GM12878 (cell line): ENCODE measurements around the gene NT5C3B. TPM values are rescaled to one million over a fixed set of nuclear protein-coding genes. Genes with fewer than 3 reads are reported as not detected.

Experiments used
- ATAC-seq: fragments of 200-7000 bp; cut with Tn5 transposase; 3 replicates; pipeline ENCODE4 v1.9.1; 2020; ENCODE audit warnings: mild to moderate bottlenecking, moderate library complexity
- BruUV-seq: library from RNA; stranded (reverse); fragments of 400-500 nt; replicated peaks from 2 replicates; lab custom pipeline; 2021; lab: Mats Ljungman, UMichigan
- CTCF ChIA-PET: fragments of 300-600 bp; sonication (Branson Sonifier 250); formaldehyde crosslinking; extraction: SDS; loops from one replicate; lab custom pipeline; 2021; ENCODE audit warnings: inconsistent platforms; lab: Yijun Ruan, JAX
- POLR2A ChIA-PET: fragments of 350-600 bp; formaldehyde crosslinking; extraction: SDS; loops from one replicate; lab custom pipeline; 2021; ENCODE audit warnings: inconsistent platforms; lab: Charles Lee
- RAD21 ChIA-PET: fragments of 300-600 bp; sonication (Branson Sonifier 250); formaldehyde crosslinking; loops from one replicate; lab custom pipeline; 2023; ENCODE audit warnings: antibody characterized with exemption; ENCODE audit not compliant: unreplicated experiment; lab: Charles Lee
- SMC1A ChIA-PET: fragments of 300-600 bp; sonication (Branson Sonifier 250); formaldehyde crosslinking; loops from one replicate; lab custom pipeline; 2023; ENCODE audit not compliant: unreplicated experiment, uncharacterized antibody; lab: Charles Lee
- DNase-seq: peaks from one replicate; pipeline ENCODE4 v3.0.0-alpha.2; 2011; ENCODE audit warnings: low read depth, low spot score
- FAIRE-seq: peaks from 3 replicates; lab custom pipeline; 2011; peaks lifted over from hg19 to GRCh38; lab: Jason Lieb, UNC
- H2AFZ ChIP-seq: 2 replicates; pipeline ENCODE4 v1.6.0; 2011; ENCODE audit warnings: low read depth, low read length, control low read depth; ENCODE audit not compliant: control insufficient read depth
- H3K27ac ChIP-seq: 2 replicates; pipeline ENCODE4 v1.5.1; 2011; ENCODE audit warnings: control low read depth; ENCODE audit not compliant: control insufficient read depth, insufficient read depth
- H3K27me3 ChIP-seq, 2 experiments: replicated peaks in 1 of 2; 2 replicates each; pipeline versions ENCODE4 v1.6.0 to v1.6.1; 2011; ENCODE audit warnings: low read length in 1 of 2; ENCODE audit not compliant: control insufficient read depth in 2 of 2, insufficient read depth in 2 of 2
- H3K36me3 ChIP-seq, 2 experiments: 2 replicates each; pipeline ENCODE4 v1.5.1; 2011; ENCODE audit warnings: low read length in 1 of 2; ENCODE audit not compliant: control insufficient read depth in 2 of 2, insufficient read depth in 2 of 2
- H3K4me1 ChIP-seq: 2 replicates; pipeline ENCODE4 v1.6.1; 2011; ENCODE audit warnings: mild to moderate bottlenecking, low read length, moderate library complexity, mixed read lengths; ENCODE audit not compliant: control insufficient read depth, insufficient read depth
- H3K4me2 ChIP-seq: 2 replicates; pipeline ENCODE4 v1.6.0; 2011; ENCODE audit warnings: control low read depth; ENCODE audit not compliant: control insufficient read depth, insufficient read depth
- H3K4me3 ChIP-seq: fragments of 200-600 bp; sonication (generic); 2 replicates; pipeline ENCODE4 v1.5.1; 2016
- H3K79me2 ChIP-seq: 2 replicates; pipeline ENCODE4 v1.6.0; 2011; ENCODE audit warnings: low read length; ENCODE audit not compliant: control insufficient read depth, insufficient read depth
- H3K9ac ChIP-seq: 2 replicates; pipeline ENCODE4 v1.8.0; 2011; ENCODE audit warnings: low read length, control low read depth, mixed read lengths; ENCODE audit not compliant: control insufficient read depth, insufficient read depth
- H3K9me3 ChIP-seq: replicated peaks from 3 replicates; pipeline ENCODE4 v1.5.1; 2011; ENCODE audit warnings: mild to moderate bottlenecking, low read length; ENCODE audit not compliant: control insufficient read depth, insufficient read depth
- H4K20me1 ChIP-seq: 2 replicates; pipeline ENCODE4 v1.6.0; 2011; ENCODE audit not compliant: control insufficient read depth, insufficient read depth
- ATF3 ChIP-seq: IDR thresholded peaks from 2 replicates; pipeline ENCODE4 v1.6.1; 2011; ENCODE audit warnings: low read depth, mild to moderate bottlenecking, low read length, moderate library complexity, borderline replicate concordance; ENCODE audit errors: extremely low read depth
- BCL11A ChIP-seq: IDR thresholded peaks from 2 replicates; pipeline ENCODE4 v1.6.1; 2011; ENCODE audit warnings: low read depth, low read length
- CBX5 ChIP-seq: sonication (generic); IDR thresholded peaks from 2 replicates; pipeline ENCODE4 v1.6.1; 2016; ENCODE audit warnings: low read depth, moderate library complexity, mild to moderate bottlenecking, inconsistent platforms
- CHD1 ChIP-seq: IDR thresholded peaks from 2 replicates; pipeline ENCODE4 v1.6.1; 2012; ENCODE audit warnings: low read depth, low read length, improper control_type of control experiment
- EP300 ChIP-seq, 2 experiments: fragments of 150-350 bp in 1 of 2; IDR thresholded peaks; 2 replicates each; pipeline ENCODE4 v1.6.1; 2011 to 2012; ENCODE audit warnings: low read depth in 2 of 2, low read length in 2 of 2, borderline replicate concordance in 1 of 2, improper control_type of control experiment in 1 of 2, inconsistent platforms in 1 of 2; ENCODE audit not compliant: control insufficient read depth in 1 of 2
- FOS ChIP-seq: IDR thresholded peaks from 3 replicates; pipeline ENCODE4 v1.6.1; 2011; ENCODE audit warnings: borderline replicate concordance; ENCODE audit not compliant: insufficient read length; ENCODE audit errors: extremely low read depth
- JUND ChIP-seq: IDR thresholded peaks from 2 replicates; pipeline ENCODE4 v1.6.1; 2012; ENCODE audit warnings: low read depth, mild to moderate bottlenecking, low read length, improper control_type of control experiment, moderate library complexity
- POLR2AphosphoS5 ChIP-seq: IDR thresholded peaks from 2 replicates; pipeline ENCODE4 v1.6.1; 2011; ENCODE audit warnings: mild to moderate bottlenecking, low read length, inconsistent platforms
- RUNX3 ChIP-seq: IDR thresholded peaks from 2 replicates; pipeline ENCODE4 v1.6.1; 2012; ENCODE audit warnings: low read length, inconsistent platforms
- WRNIP1 ChIP-seq: IDR thresholded peaks from 2 replicates; pipeline ENCODE4 v1.6.1; 2011; ENCODE audit warnings: low read depth, low read length, improper control_type of control experiment, borderline replicate concordance
- ZNF592 ChIP-seq: fragments of 450-650 bp; IDR thresholded peaks from 2 replicates; pipeline ENCODE4 v1.6.1; 2017; ENCODE audit warnings: mild to moderate bottlenecking, moderate library complexity
- WGBS: methylation state at CpG from one replicate; pipeline ENCODE4 v1.1.6; 2016; ENCODE audit warnings: low lambda C conversion rate; ENCODE audit not compliant: insufficient replicate concordance, insufficient coverage; ENCODE audit errors: missing lambda C conversion rate; 5-methylcytosine and 5-hydroxymethylcytosine counted together
- in situ Hi-C: fragments of 300-500 bp; cut with MboI; formaldehyde crosslinking; loops from 9 replicates; pipeline ENCODE4 v1.14.3; 2018; ENCODE audit warnings: mixed read lengths
- intact Hi-C: fragments of 100-400 bp; cut with micrococcal nuclease; formaldehyde crosslinking; loops from one replicate; pipeline ENCODE4 v1.14.2; 2022; ENCODE audit not compliant: unreplicated experiment
- polyA plus RNA-seq, 11 experiments: library from polyadenylated mRNA; depleted of rRNA in 4 of 11; unstranded in 6 of 11; stranded (reverse) in 5 of 11; fragments of >200 nt; fragmentation: Nextera tagmentation in 4 of 11; fragmentation: Illumina TruSeq in 1 of 11; extraction: Ambion mirVana in 4 of 11; extraction: Trizol in 1 of 11; gene quantifications; 1 replicate in 1 of 11; 2 replicates in 10 of 11; pipeline versions ENCODE4 v1.2.1 to v1.2.3, GENCODE V29; 2011 to 2016; ENCODE audit warnings: inconsistent platforms in 2 of 11, missing spikeins in 2 of 11, low read depth in 1 of 11
- total RNA-seq, 4 experiments: library from RNA; depleted of rRNA in 3 of 4; stranded (reverse); fragments of >200 nt in 3 of 4; fragmentation: Illumina TruSeq in 1 of 4; extraction: Trizol in 1 of 4; gene quantifications; 2 replicates each; pipeline versions ENCODE4 v1.2.1 to v1.2.3, GENCODE V29; 2013 to 2021
- TF ChIP-seq, protein P1 (sequence below): IDR thresholded peaks from 2 replicates; pipeline ENCODE4 v1.6.1; 2012; ENCODE audit warnings: low read depth, low read length, improper control_type of control experiment
- TF ChIP-seq, protein P2 (sequence below): fragments of 450-650 bp; formaldehyde crosslinking; IDR thresholded peaks from 2 replicates; pipeline ENCODE4 v1.4.0; 2022; ENCODE audit warnings: mild to moderate bottlenecking, moderate library complexity

NT5C3B gene
- total and polyA plus RNA-seq, 10 of the 15 experiments (the other 5 are each of a cell fraction or from before 2014, with no cell fraction given), result 0.52 to 64.6 (median 41.0) TPM

- H3K36me3 ChIP-seq, result no peaks in the 10 kb centered on the region
- no peak overlapping the region for H3K9ac ChIP-seq
- SMC1A ChIA-PET, result no interaction called here
- peaks cover 9% of the 10 kb centered on the region for H3K4me1 ChIP-seq
- no TSS peak for BruUV-seq
- DNase-seq (no peak), ATAC-seq (no peak), FAIRE-seq (no peak)
- 81% methylated on average over 19 of the region's 20 CpGs for whole genome bisulfite sequencing
- H2AFZ ChIP-seq, result no peak overlapping the region
- H3K4me2 ChIP-seq, result no peak overlapping the region
- H3K27ac ChIP-seq, result no peak overlapping the region
- no peaks in the 10 kb centered on the region; the same call in 1 of the 2 replicates for H4K20me1 ChIP-seq
- POLR2A ChIA-PET, result interaction anchor here (0.6 kb wide), 1 partner anchor 77 kb away, joined by 6 read pairs; no protein-coding TSS in a partner anchor
- H3K27me3 ChIP-seq, result peaks cover 0 to 4% of the 10 kb centered on the region in 2 experiments; a peak in 1 of 4 replicates
- RAD21 ChIA-PET, result no interaction called here
- intact Hi-C loops, result no loop called here
- H3K9me3 ChIP-seq, result no peaks in the 10 kb centered on the region
- in situ Hi-C loops, result no loop called here
- CTCF ChIA-PET, result no interaction called here
- no peak overlapping the region for H3K4me3 ChIP-seq
- H3K79me2 ChIP-seq, result no peaks in the 10 kb centered on the region
- TF ChIP-seq RUNX3, result no peak
- TF ChIP-seq WRNIP1, result no peak
- TF ChIP-seq ZNF592, result no peak
- no peak for TF ChIP-seq CBX5
- TF ChIP-seq EP300 (IDR thresholded peaks at IDR 0.05; ENCODE audit: borderline replicate concordance in 1 of 2, control insufficient read depth in 1 of 2, low read depth in 2 of 2, low read length in 2 of 2), result no peak
- TF ChIP-seq, protein P1, sequence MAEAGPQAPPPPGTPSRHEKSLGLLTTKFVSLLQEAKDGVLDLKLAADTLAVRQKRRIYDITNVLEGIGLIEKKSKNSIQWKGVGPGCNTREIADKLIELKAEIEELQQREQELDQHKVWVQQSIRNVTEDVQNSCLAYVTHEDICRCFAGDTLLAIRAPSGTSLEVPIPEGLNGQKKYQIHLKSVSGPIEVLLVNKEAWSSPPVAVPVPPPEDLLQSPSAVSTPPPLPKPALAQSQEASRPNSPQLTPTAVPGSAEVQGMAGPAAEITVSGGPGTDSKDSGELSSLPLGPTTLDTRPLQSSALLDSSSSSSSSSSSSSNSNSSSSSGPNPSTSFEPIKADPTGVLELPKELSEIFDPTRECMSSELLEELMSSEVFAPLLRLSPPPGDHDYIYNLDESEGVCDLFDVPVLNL, result no peak
- TF ChIP-seq, protein P2, sequence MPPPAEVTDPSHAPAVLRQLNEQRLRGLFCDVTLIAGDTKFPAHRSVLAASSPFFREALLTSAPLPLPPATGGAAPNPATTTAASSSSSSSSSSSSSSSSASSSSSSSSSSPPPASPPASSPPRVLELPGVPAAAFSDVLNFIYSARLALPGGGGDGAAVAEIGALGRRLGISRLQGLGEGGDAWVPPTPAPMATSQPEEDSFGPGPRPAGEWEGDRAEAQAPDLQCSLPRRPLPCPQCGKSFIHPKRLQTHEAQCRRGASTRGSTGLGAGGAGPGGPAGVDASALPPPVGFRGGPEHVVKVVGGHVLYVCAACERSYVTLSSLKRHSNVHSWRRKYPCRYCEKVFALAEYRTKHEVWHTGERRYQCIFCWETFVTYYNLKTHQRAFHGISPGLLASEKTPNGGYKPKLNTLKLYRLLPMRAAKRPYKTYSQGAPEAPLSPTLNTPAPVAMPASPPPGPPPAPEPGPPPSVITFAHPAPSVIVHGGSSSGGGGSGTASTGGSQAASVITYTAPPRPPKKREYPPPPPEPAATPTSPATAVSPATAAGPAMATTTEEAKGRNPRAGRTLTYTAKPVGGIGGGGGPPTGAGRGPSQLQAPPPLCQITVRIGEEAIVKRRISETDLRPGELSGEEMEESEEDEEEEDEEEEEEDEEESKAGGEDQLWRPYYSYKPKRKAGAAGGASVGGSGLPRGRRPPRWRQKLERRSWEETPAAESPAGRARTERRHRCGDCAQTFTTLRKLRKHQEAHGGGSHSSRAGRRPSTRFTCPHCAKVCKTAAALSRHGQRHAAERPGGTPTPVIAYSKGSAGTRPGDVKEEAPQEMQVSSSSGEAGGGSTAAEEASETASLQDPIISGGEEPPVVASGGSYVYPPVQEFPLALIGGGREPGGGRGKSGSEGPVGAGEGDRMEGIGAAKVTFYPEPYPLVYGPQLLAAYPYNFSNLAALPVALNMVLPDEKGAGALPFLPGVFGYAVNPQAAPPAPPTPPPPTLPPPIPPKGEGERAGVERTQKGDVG (CRISPR knock-in tag), result no peak
- TF ChIP-seq BCL11A, result no peak
- TF ChIP-seq ATF3, result no peak
- TF ChIP-seq CHD1, result no peak
- TF ChIP-seq POLR2AphosphoS5, result no peak
- TF ChIP-seq JUND, result no peak
- TF ChIP-seq FOS, result no peak
Observed at GRCh38 chr17:41818024-41818423, 18.0 kb downstream of the NT5C3B start.
